GM12892 (cell line): ENCODE data around the gene ATIC. TPM values are rescaled to one million over a fixed set of nuclear protein-coding genes. Genes with fewer than 3 reads are reported as not detected.
A peak's percentile ranks its signal among the peaks of the same experiment; 100 is the strongest.

ENCODE experiments used
- DNase-seq: peaks from one replicate; pipeline ENCODE4 v3.0.0; 2011; ENCODE audit not compliant: insufficient read length
- FAIRE-seq: peaks from 2 replicates; lab custom pipeline; 2011; peaks lifted over from hg19 to GRCh38; lab: Jason Lieb, UNC
- POLR2A ChIP-seq: IDR thresholded peaks from 2 replicates; pipeline ENCODE4 v1.6.1; 2011; ENCODE audit warnings: low read depth, low read length, control low read depth
- POLR2AphosphoS5 ChIP-seq: IDR thresholded peaks from 2 replicates; pipeline ENCODE4 v1.6.1; 2011; ENCODE audit warnings: low read depth, low read length, control low read depth
- TAF1 ChIP-seq: IDR thresholded peaks from 2 replicates; pipeline ENCODE4 v1.6.1; 2011; ENCODE audit warnings: low read depth, mild to moderate bottlenecking, control low read depth, low read length, borderline replicate concordance
- polyA plus RNA-seq: library from polyadenylated mRNA; unstranded; fragments of >200 nt; gene quantifications from one replicate; pipeline ENCODE4 v1.2.1, GENCODE V29; 2012; ENCODE audit warnings: missing spikeins, inconsistent platforms; ENCODE audit not compliant: missing spikeins

ATIC gene
- polyA plus RNA-seq = 239 TPM

- DNase-seq = peak; percentile 84
- TF ChIP-seq TAF1 (peak; percentile 83; the same call in 1 of the 2 replicates), POLR2A (peak; percentile 97), POLR2AphosphoS5 (peak; percentile 87)
- peak; percentile 97 for FAIRE-seq
These were observed at the start of gene ATIC for GRCh38 chr2:215311625-215312396. ATIC (plus strand) TSS chr2:215312059; CDS start chr2:215312143, 84 bp downstream.

- TF ChIP-seq POLR2AphosphoS5 = no peak
- no peak for TF ChIP-seq POLR2A
- no peak for TF ChIP-seq TAF1
- FAIRE-seq (no peak), DNase-seq (no peak)
These were observed 49.6 kb upstream of the ATIC start for GRCh38 chr2:215262303-215262702.

GRCh38 chr2:215262741-215263362 lies 49.0 kb upstream of the ATIC start:
- DNase-seq = no peak
- FAIRE-seq = no peak
- TF ChIP-seq TAF1 = no peak
- TF ChIP-seq POLR2AphosphoS5 = no peak
- TF ChIP-seq POLR2A = no peak

- TF ChIP-seq POLR2AphosphoS5 (no peak), TAF1 (no peak), POLR2A (no peak)
- FAIRE-seq = no peak
- no peak for DNase-seq
These were observed 47.5 kb upstream of the ATIC start for GRCh38 chr2:215264374-215264773.

- DNase-seq (peak; percentile 13), FAIRE-seq (peak; percentile 76)
- no peak for TF ChIP-seq TAF1
- no peak for TF ChIP-seq POLR2AphosphoS5
- TF ChIP-seq POLR2A = no peak
These were observed 42.3 kb upstream of the ATIC start for GRCh38 chr2:215269397-215270117.

GRCh38 chr2:215270118-215270451 lies 41.8 kb upstream of the ATIC start:
- TF ChIP-seq TAF1 (no peak), POLR2A (no peak), POLR2AphosphoS5 (no peak)
- FAIRE-seq = no peak
- no peak for DNase-seq

GRCh38 chr2:215271446-215271845 lies 40.4 kb upstream of the ATIC start:
- no peak for FAIRE-seq
- TF ChIP-seq TAF1 (no peak), POLR2AphosphoS5 (no peak), POLR2A (no peak)
- no peak for DNase-seq

GRCh38 chr2:215272918-215273317 lies 38.9 kb upstream of the ATIC start:
- TF ChIP-seq POLR2AphosphoS5 = no peak
- TF ChIP-seq POLR2A = no peak
- no peak for DNase-seq

GRCh38 chr2:215274829-215275228 lies 37.0 kb upstream of the ATIC start:
- no peak for FAIRE-seq

More at GRCh38 chr2:215272918-215273317, 38.9 kb upstream of the ATIC start:
- FAIRE-seq = peak; percentile 54

GRCh38 chr2:215275824-215276223 lies 36.0 kb upstream of the ATIC start:
- DNase-seq (no peak), FAIRE-seq (no peak)
- TF ChIP-seq TAF1 = no peak
- TF ChIP-seq POLR2AphosphoS5 = no peak
- TF ChIP-seq POLR2A = no peak

More at GRCh38 chr2:215274829-215275228, 37.0 kb upstream of the ATIC start:
- DNase-seq = no peak
- TF ChIP-seq POLR2AphosphoS5 (no peak), POLR2A (no peak), TAF1 (no peak)

GRCh38 chr2:215277944-215278343 lies 33.9 kb upstream of the ATIC start:
- DNase-seq (no peak), FAIRE-seq (no peak)
- no peak for TF ChIP-seq POLR2A
- no peak for TF ChIP-seq POLR2AphosphoS5
